Stimulated activated naive CD8-positive, alpha-beta T cell treated with anti-CD3 and anti-CD28 coated beads, Interleukin-15, amount 100 ng/mL, for 72 hours (primary cell): ENCODE measurements around the gene OSBPL10.
"Not testable (repeated sequence)": the region's sequence is repeated elsewhere in the genome, so short reads cannot be mapped to it uniquely, and the experiment has no call there.

ENCODE experiments used
- ATAC-seq: fragments of 150-1000 bp; cut with Tn5 transposase; 2 replicates; pipeline ENCODE4 v1.10.0; 2021; ENCODE audit warnings: mild to moderate bottlenecking, moderate library complexity
- DNase-seq, 2 donors: peaks; one replicate each; pipeline ENCODE4 v3.0.0; 2021 to 2022
- H3K27ac Mint-ChIP-seq, 2 donors: one replicate each; pipeline ENCODE4 v1.8.0; 2022; ENCODE audit warnings: mild to moderate bottlenecking in 2 of 2, mixed read lengths in 2 of 2, moderate library complexity in 2 of 2
- H3K27me3 Mint-ChIP-seq: one replicate; pipeline ENCODE4 v1.8.0; 2022; ENCODE audit warnings: mixed read lengths
- H3K4me1 Mint-ChIP-seq: one replicate; pipeline ENCODE4 v1.8.0; 2022; ENCODE audit warnings: mild to moderate bottlenecking, mixed read lengths
- H3K4me3 Mint-ChIP-seq, 2 donors: one replicate each; pipeline ENCODE4 v1.8.0; 2022; ENCODE audit warnings: mild to moderate bottlenecking in 2 of 2, mixed read lengths in 2 of 2, moderate library complexity in 1 of 2
- H3K9me3 Mint-ChIP-seq, 2 donors: one replicate each; pipeline ENCODE4 v1.8.0; 2022; ENCODE audit warnings: mixed read lengths in 2 of 2

OSBPL10 gene

GRCh38 chr3:31981206-31982181, at the start of gene OSBPL10, which contains the start of gene ZNF860:
Gene OSBPL10 (minus strand): TSS chr3:31981262. CDS start chr3:31981179, 83 bp downstream.
Gene ZNF860 (plus strand): TSS chr3:31981750. CDS start chr3:31989080, 7,330 bp downstream.
- Mint-ChIP-seq H3K4me3 (peak within 1 kb of the TSS; percentile 82 to 89), H3K9me3 (peaks cover 0 to 3% of the 10 kb centered on the region in 2 donors), H3K4me1 (peaks cover 31% of the 10 kb centered on the region), H3K27me3 (peaks cover 67% of the 10 kb centered on the region), H3K27ac (no peak within 1 kb of the TSS)
- peak; percentile 8 to 12 for DNase-seq
- peak; percentile 37 for ATAC-seq

GRCh38 chr3:32026593-32026992, 45.5 kb upstream of the OSBPL10 start:
- H3K9me3 Mint-ChIP-seq, result no peaks in the 10 kb centered on the region

GRCh38 chr3:32022947-32023346, 41.9 kb upstream of the OSBPL10 start:
- ATAC-seq (no peak), DNase-seq (no peak)
- Mint-ChIP-seq H3K27ac (no peak overlapping the region), H3K4me3 (no peak overlapping the region), H3K4me1 (no peaks in the 10 kb centered on the region), H3K27me3 (peaks cover 22% of the 10 kb centered on the region), H3K9me3 (no peaks in the 10 kb centered on the region)

More at GRCh38 chr3:32026593-32026992, 45.5 kb upstream of the OSBPL10 start:
- H3K4me1 Mint-ChIP-seq, result no peaks in the 10 kb centered on the region
- DNase-seq (no peak), ATAC-seq (no peak)
- no peak overlapping the region for H3K4me3 Mint-ChIP-seq
- peaks cover 12% of the 10 kb centered on the region for H3K27me3 Mint-ChIP-seq
- H3K27ac Mint-ChIP-seq, result no peak overlapping the region

- H3K27me3 Mint-ChIP-seq, result peaks cover 15% of the 10 kb centered on the region
- H3K4me1 Mint-ChIP-seq, result no peaks in the 10 kb centered on the region
- ATAC-seq (no peak), DNase-seq (no peak)
- H3K4me3 Mint-ChIP-seq, result no peak overlapping the region
- H3K9me3 Mint-ChIP-seq, result no peaks in the 10 kb centered on the region
- no peak overlapping the region for H3K27ac Mint-ChIP-seq
Measured at GRCh38 chr3:32021748-32022147, 40.7 kb upstream of the OSBPL10 start.

- no peak overlapping the region for H3K4me3 Mint-ChIP-seq
- DNase-seq, result no peak
- no peak for ATAC-seq
- no peaks in the 10 kb centered on the region for H3K9me3 Mint-ChIP-seq
- H3K4me1 Mint-ChIP-seq, result no peaks in the 10 kb centered on the region
- peaks cover 10% of the 10 kb centered on the region for H3K27me3 Mint-ChIP-seq
- no peak overlapping the region for H3K27ac Mint-ChIP-seq
Measured at GRCh38 chr3:32021155-32021554, 40.1 kb upstream of the OSBPL10 start.

- peaks cover 10% of the 10 kb centered on the region for H3K27me3 Mint-ChIP-seq
- no peak overlapping the region for H3K27ac Mint-ChIP-seq
- no peak for ATAC-seq
- DNase-seq, result no peak
- no peaks in the 10 kb centered on the region for H3K9me3 Mint-ChIP-seq
- no peak overlapping the region for H3K4me3 Mint-ChIP-seq
- H3K4me1 Mint-ChIP-seq, result no peaks in the 10 kb centered on the region
Measured at GRCh38 chr3:32018757-32019564, 37.9 kb upstream of the OSBPL10 start.

GRCh38 chr3:32017286-32017685, 36.2 kb upstream of the OSBPL10 start:
- Mint-ChIP-seq H3K4me3 (no peak overlapping the region), H3K9me3 (no peaks in the 10 kb centered on the region), H3K27ac (no peak overlapping the region), H3K4me1 (no peaks in the 10 kb centered on the region), H3K27me3 (peaks cover 10% of the 10 kb centered on the region)
- ATAC-seq (no peak), DNase-seq (no peak)

GRCh38 chr3:32015638-32016037, 34.6 kb upstream of the OSBPL10 start:
- ATAC-seq, H3K4me1 Mint-ChIP-seq, DNase-seq, H3K4me3 Mint-ChIP-seq, H3K27ac Mint-ChIP-seq, H3K9me3 Mint-ChIP-seq: not testable (repeated sequence)
- peaks cover 21% of the 10 kb centered on the region for H3K27me3 Mint-ChIP-seq

GRCh38 chr3:32010699-32011098, 29.6 kb upstream of the OSBPL10 start:
- H3K27ac Mint-ChIP-seq, ATAC-seq, H3K4me3 Mint-ChIP-seq, H3K4me1 Mint-ChIP-seq, H3K9me3 Mint-ChIP-seq, DNase-seq: not testable (repeated sequence)
- H3K27me3 Mint-ChIP-seq, result peaks cover 27% of the 10 kb centered on the region

GRCh38 chr3:32009957-32010356, 28.9 kb upstream of the OSBPL10 start:
- peaks cover 27% of the 10 kb centered on the region for H3K27me3 Mint-ChIP-seq
- H3K9me3 Mint-ChIP-seq, result no peaks in the 10 kb centered on the region
- no peaks in the 10 kb centered on the region for H3K4me1 Mint-ChIP-seq
- no peak overlapping the region for H3K4me3 Mint-ChIP-seq
- DNase-seq, result no peak
- H3K27ac Mint-ChIP-seq, result no peak overlapping the region
- ATAC-seq, result no peak

- H3K4me3 Mint-ChIP-seq, result no peak overlapping the region
- H3K4me1 Mint-ChIP-seq, result no peaks in the 10 kb centered on the region
- H3K27me3 Mint-ChIP-seq, result peaks cover 29% of the 10 kb centered on the region
- no peaks in the 10 kb centered on the region for H3K9me3 Mint-ChIP-seq
- no peak for DNase-seq
- no peak overlapping the region for H3K27ac Mint-ChIP-seq
- ATAC-seq, result no peak
Measured at GRCh38 chr3:32009101-32009500, 28.0 kb upstream of the OSBPL10 start.

GRCh38 chr3:32004113-32004765, 23.2 kb upstream of the OSBPL10 start:
- Mint-ChIP-seq H3K27me3 (peaks cover 35% of the 10 kb centered on the region), H3K9me3 (no peaks in the 10 kb centered on the region), H3K27ac (no peak overlapping the region)

GRCh38 chr3:32003380-32003779, 22.3 kb upstream of the OSBPL10 start:
- Mint-ChIP-seq H3K9me3 (no peaks in the 10 kb centered on the region), H3K4me3 (no peak overlapping the region), H3K27me3 (peaks cover 41% of the 10 kb centered on the region), H3K27ac (no peak overlapping the region), H3K4me1 (peaks cover 10% of the 10 kb centered on the region)
- ATAC-seq, result no peak
- no peak for DNase-seq

More at GRCh38 chr3:32004113-32004765, 23.2 kb upstream of the OSBPL10 start:
- ATAC-seq, result no peak
- H3K4me3 Mint-ChIP-seq, result no peak overlapping the region
- peaks cover 10% of the 10 kb centered on the region for H3K4me1 Mint-ChIP-seq
- DNase-seq, result no peak

- Mint-ChIP-seq H3K27me3 (peaks cover 44% of the 10 kb centered on the region), H3K9me3 (no peaks in the 10 kb centered on the region), H3K27ac (no peak overlapping the region), H3K4me1 (peaks cover 10% of the 10 kb centered on the region), H3K4me3 (no peak overlapping the region)
- ATAC-seq (no peak), DNase-seq (no peak)
Measured at GRCh38 chr3:32002561-32003368, 21.7 kb upstream of the OSBPL10 start.
